ENCODE measurements around the gene SVOPL. TPM values are rescaled to one million over a fixed set of nuclear protein-coding genes. Genes with fewer than 3 reads are reported as not detected.

Gene SVOPL
- total RNA-seq, 1 experiment from 2014 or later = 1.1 TPM

DNA sequence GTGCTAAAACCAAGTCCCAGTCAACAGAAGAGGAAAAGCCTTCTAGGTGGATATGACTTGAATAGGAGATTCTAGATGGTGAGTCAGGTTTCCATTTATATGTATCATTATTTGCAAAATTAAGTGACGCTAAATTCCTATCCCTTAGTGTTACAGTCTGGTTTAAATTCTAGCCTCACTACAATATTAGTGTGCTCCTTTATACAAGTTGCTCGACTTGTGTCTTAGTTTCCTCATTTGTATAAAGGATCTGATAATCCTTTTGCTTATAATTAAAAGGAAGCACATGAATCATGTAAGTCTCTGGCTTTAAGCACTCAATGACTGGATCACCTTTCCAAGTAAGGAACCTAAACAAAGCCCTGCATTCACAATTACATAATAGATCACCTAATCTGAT, 105.7 kb downstream of the SVOPL start:
- Histone ChIP-seq H2BK20ac (ENCODE audit: low read depth, low read length, poor library complexity, severe bottlenecking) (no peak overlapping the region), H4K5ac (ENCODE audit: insufficient read length, low read depth, low read length) (no peak overlapping the region), H2AFZ (ENCODE audit: low read length) (no peak overlapping the region), H2AK5ac (ENCODE audit: insufficient read length, low read length) (no peak overlapping the region), H4K20me1 (ENCODE audit: control insufficient read depth, insufficient read depth, insufficient read length) (no peaks in the 10 kb centered on the region), H2BK5ac (ENCODE audit: insufficient read length, low read length) (no peak overlapping the region), H2BK15ac (ENCODE audit: low read depth, low read length) (no peak overlapping the region), H3K23me2 (ENCODE audit: insufficient read length, low read depth, low read length, poor library complexity, severe bottlenecking) (no peaks in the 10 kb centered on the region), H4K91ac (ENCODE audit: insufficient read length, low read depth, low read length) (no peak overlapping the region), H3K79me1 (ENCODE audit: insufficient read depth, low read depth, low read length, poor library complexity, severe bottlenecking) (no peaks in the 10 kb centered on the region), H3T11ph (ENCODE audit: low read length) (no peak overlapping the region), H2BK12ac (ENCODE audit: insufficient read length, low read depth, low read length) (no peak overlapping the region), H3K4me1 (ENCODE audit: insufficient read depth, low read length) (no peaks in the 10 kb centered on the region), H3K27ac (ENCODE audit: insufficient read length, low read depth, low read length) (no peak overlapping the region), H3K4me2 (ENCODE audit: insufficient read depth, insufficient read length, low read length) (no peak overlapping the region), H3K14ac (ENCODE audit: insufficient read depth, low read length) (no peak overlapping the region), H3K4ac (ENCODE audit: low read depth, low read length) (no peak overlapping the region), H3K56ac (ENCODE audit: insufficient read length, low read depth, low read length) (no peak overlapping the region), H3K18ac (ENCODE audit: insufficient read length, low read depth, low read length) (no peak overlapping the region), H3K23ac (ENCODE audit: insufficient read length, low read depth, low read length) (no peak overlapping the region), H2BK120ac (ENCODE audit: low read depth, low read length, poor library complexity, severe bottlenecking) (no peak overlapping the region), H3K27me3 (ENCODE audit: insufficient read depth, low read length) (no peaks in the 10 kb centered on the region), H3K9ac (ENCODE audit: extremely low read depth, insufficient read length, low read length) (no peak overlapping the region), H4K8ac (replicated peaks; ENCODE audit: insufficient read length, low read depth, low read length) (no peak overlapping the region), H3K9me3 (ENCODE audit: control insufficient read depth, low read depth, low read length) (no peaks in the 10 kb centered on the region), H3K79me2 (ENCODE audit: insufficient read depth, low read length) (no peaks in the 10 kb centered on the region; the same call in 1 of the 2 replicates)
- TF ChIP-seq CTCF (conservative IDR thresholded peaks at IDR 0.05) = no peak
- Mint-ChIP-seq H3K36me3 (ENCODE audit: insufficient read depth in 1 of 3, low read depth in 3 of 3) (no peaks in the 10 kb centered on the region), H3K9me3 (no peaks in the 10 kb centered on the region), H3K27ac (no peak overlapping the region), H3K4me1 (peaks cover 0 to 2% of the 10 kb centered on the region in 2 experiments; a peak in 2 of 4 replicates), H3K27me3 (ENCODE audit: low read depth) (peaks cover 1% of the 10 kb centered on the region; the same call in 1 of the 2 replicates), H3K4me3 (no peak overlapping the region)
- no CpG with 5 or more reads among the region's 2 CpGs for WGBS (ENCODE audit: extremely low coverage, insufficient read length, low lambda C conversion rate)
- no peak for DNase-seq
